SK-N-SH treated with all-trans-retinoic acid at 6 μM for 48 hours (cell line): ENCODE data around the gene RBP2.

Source experiments
- ATAC-seq: fragments of 200-7000 bp; cut with Tn5 transposase; 3 replicates; pipeline ENCODE4 v1.9.1; 2020; ENCODE audit warnings: mild to moderate bottlenecking, moderate library complexity
- ARNTL ChIP-seq: fragments of 450-650 bp; formaldehyde crosslinking; IDR thresholded peaks from 2 replicates; pipeline ENCODE4 v1.5.0; 2020; ENCODE audit warnings: low read depth, mild to moderate bottlenecking, moderate library complexity, borderline replicate concordance
- CSDC2 ChIP-seq: fragments of 250-450 bp; sonication (Bioruptor Pico); IDR thresholded peaks from 2 replicates; pipeline ENCODE4 v1.5.0; 2020; ENCODE audit warnings: mild to moderate bottlenecking, moderate library complexity
- ESRRG ChIP-seq: fragments of 250-450 bp; sonication (Bioruptor Pico); IDR thresholded peaks from 2 replicates; pipeline ENCODE4 v1.6.1; 2021; ENCODE audit warnings: mild to moderate bottlenecking
- GLIS3 ChIP-seq: fragments of 250-450 bp; sonication (Bioruptor Pico); IDR thresholded peaks from 2 replicates; pipeline ENCODE4 v1.5.0; 2020; ENCODE audit warnings: mild to moderate bottlenecking, moderate library complexity
- ISL1 ChIP-seq: fragments of 250-450 bp; sonication (Bioruptor Pico); IDR thresholded peaks from 2 replicates; pipeline ENCODE4 v2.1.2; 2022; ENCODE audit warnings: mild to moderate bottlenecking, moderate library complexity
- RARB ChIP-seq: fragments of 250-450 bp; sonication (Bioruptor Pico); IDR thresholded peaks from 2 replicates; pipeline ENCODE4 v1.8.0; 2021; ENCODE audit warnings: mild to moderate bottlenecking, moderate library complexity
- SNAI2 ChIP-seq: fragments of 250-450 bp; sonication (Bioruptor Pico); IDR thresholded peaks from 2 replicates; pipeline ENCODE4 v1.5.0; 2020; ENCODE audit warnings: mild to moderate bottlenecking, moderate library complexity
- TCF4 ChIP-seq: fragments of 250-450 bp; sonication (Bioruptor Pico); IDR thresholded peaks from 2 replicates; pipeline ENCODE4 v1.8.0; 2021; ENCODE audit warnings: mild to moderate bottlenecking, moderate library complexity, borderline replicate concordance
- TOX ChIP-seq: fragments of 250-450 bp; sonication (Bioruptor Pico); IDR thresholded peaks from 2 replicates; pipeline ENCODE4 v1.8.0; 2021; ENCODE audit warnings: mild to moderate bottlenecking, moderate library complexity, borderline replicate concordance
- ZFP3 ChIP-seq: fragments of 250-450 bp; sonication (Bioruptor Pico); IDR thresholded peaks from 2 replicates; pipeline ENCODE4 v1.5.0; 2020; ENCODE audit warnings: mild to moderate bottlenecking, moderate library complexity
- ZNF70 ChIP-seq: fragments of 450-650 bp; formaldehyde crosslinking; IDR thresholded peaks from 2 replicates; pipeline ENCODE4 v1.5.0; 2020; ENCODE audit warnings: mild to moderate bottlenecking, moderate library complexity
- ZNF8 ChIP-seq: fragments of 450-650 bp; formaldehyde crosslinking; IDR thresholded peaks from 2 replicates; pipeline ENCODE4 v1.5.0; 2020; ENCODE audit warnings: mild to moderate bottlenecking, moderate library complexity
- TF ChIP-seq, protein P1 (sequence below): fragments of 250-450 bp; sonication (Bioruptor Pico); IDR thresholded peaks from 2 replicates; pipeline ENCODE4 v1.8.0; 2021; ENCODE audit warnings: low read depth, mild to moderate bottlenecking, moderate library complexity, borderline replicate concordance
- TF ChIP-seq, protein P2 (sequence below): fragments of 250-450 bp; sonication (Bioruptor Pico); IDR thresholded peaks from 2 replicates; pipeline ENCODE4 v1.5.0; 2020; ENCODE audit warnings: mild to moderate bottlenecking, moderate library complexity
- TF ChIP-seq, protein P3 (sequence below): fragments of 250-450 bp; sonication (Bioruptor Pico); IDR thresholded peaks from 2 replicates; pipeline ENCODE4 v1.8.0; 2020; ENCODE audit warnings: mild to moderate bottlenecking, moderate library complexity, borderline replicate concordance
- TF ChIP-seq, protein P4 (sequence below): fragments of 250-450 bp; sonication (Bioruptor Pico); IDR thresholded peaks from 2 replicates; pipeline ENCODE4 v1.5.1; 2020; ENCODE audit warnings: low read depth, mild to moderate bottlenecking, moderate library complexity
- TF ChIP-seq, protein P5 (sequence below): fragments of 250-450 bp; sonication (Bioruptor Pico); IDR thresholded peaks from 2 replicates; pipeline ENCODE4 v1.5.1; 2021; ENCODE audit warnings: mild to moderate bottlenecking, moderate library complexity

Gene RBP2

DNA sequence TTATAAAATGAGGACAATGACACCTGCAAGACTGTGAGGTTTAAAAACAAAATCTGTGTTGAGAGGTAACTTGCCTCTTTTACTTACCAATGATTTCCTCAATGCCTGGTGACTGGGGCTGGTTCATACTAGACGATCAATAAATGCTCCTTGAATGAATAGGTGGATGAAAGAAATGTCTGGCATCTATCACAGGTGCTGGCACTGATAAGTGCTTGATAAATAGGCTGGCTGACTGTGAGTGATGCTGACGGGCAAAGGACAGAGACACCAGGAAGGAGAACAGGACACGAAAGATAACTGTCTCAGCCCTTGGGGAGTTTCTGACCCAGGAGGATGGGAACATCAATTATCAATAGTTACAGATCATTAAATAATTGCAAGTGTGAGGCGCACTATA, 31.9 kb downstream of the RBP2 start:
- TF ChIP-seq GLIS3 (CRISPR knock-in tag): no peak
- ATAC-seq: no peak

DNA sequence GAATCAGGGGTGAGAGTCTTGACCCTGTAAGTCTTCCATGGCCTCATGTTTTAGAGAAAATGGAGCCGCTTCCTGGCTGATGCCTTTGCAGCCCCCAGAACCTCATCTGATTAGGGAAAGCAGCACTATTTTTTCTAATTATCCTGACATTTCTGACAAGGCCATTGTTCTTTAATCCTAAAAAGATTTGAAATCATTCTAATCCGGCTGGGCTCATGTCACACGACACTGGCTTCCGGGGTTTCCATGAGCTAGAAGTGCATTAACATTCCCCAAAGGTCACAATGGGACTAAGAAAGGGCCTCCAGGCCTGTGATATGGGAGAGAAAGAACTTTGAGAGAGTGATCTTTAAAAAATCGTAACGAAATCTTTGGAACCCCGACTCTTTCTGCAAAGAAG, 33.1 kb downstream of the RBP2 start:
- ATAC-seq: no peak
- TF ChIP-seq, protein P1, sequence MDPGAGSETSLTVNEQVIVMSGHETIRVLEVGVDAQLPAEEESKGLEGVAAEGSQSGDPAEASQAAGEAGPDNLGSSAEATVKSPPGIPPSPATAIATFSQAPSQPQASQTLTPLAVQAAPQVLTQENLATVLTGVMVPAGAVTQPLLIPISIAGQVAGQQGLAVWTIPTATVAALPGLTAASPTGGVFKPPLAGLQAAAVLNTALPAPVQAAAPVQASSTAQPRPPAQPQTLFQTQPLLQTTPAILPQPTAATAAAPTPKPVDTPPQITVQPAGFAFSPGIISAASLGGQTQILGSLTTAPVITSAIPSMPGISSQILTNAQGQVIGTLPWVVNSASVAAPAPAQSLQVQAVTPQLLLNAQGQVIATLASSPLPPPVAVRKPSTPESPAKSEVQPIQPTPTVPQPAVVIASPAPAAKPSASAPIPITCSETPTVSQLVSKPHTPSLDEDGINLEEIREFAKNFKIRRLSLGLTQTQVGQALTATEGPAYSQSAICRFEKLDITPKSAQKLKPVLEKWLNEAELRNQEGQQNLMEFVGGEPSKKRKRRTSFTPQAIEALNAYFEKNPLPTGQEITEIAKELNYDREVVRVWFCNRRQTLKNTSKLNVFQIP (CRISPR knock-in tag): no peak
- no peak for TF ChIP-seq RARB (CRISPR knock-in tag)
- TF ChIP-seq ZNF70 (CRISPR knock-in tag): no peak
- TF ChIP-seq, protein P2, sequence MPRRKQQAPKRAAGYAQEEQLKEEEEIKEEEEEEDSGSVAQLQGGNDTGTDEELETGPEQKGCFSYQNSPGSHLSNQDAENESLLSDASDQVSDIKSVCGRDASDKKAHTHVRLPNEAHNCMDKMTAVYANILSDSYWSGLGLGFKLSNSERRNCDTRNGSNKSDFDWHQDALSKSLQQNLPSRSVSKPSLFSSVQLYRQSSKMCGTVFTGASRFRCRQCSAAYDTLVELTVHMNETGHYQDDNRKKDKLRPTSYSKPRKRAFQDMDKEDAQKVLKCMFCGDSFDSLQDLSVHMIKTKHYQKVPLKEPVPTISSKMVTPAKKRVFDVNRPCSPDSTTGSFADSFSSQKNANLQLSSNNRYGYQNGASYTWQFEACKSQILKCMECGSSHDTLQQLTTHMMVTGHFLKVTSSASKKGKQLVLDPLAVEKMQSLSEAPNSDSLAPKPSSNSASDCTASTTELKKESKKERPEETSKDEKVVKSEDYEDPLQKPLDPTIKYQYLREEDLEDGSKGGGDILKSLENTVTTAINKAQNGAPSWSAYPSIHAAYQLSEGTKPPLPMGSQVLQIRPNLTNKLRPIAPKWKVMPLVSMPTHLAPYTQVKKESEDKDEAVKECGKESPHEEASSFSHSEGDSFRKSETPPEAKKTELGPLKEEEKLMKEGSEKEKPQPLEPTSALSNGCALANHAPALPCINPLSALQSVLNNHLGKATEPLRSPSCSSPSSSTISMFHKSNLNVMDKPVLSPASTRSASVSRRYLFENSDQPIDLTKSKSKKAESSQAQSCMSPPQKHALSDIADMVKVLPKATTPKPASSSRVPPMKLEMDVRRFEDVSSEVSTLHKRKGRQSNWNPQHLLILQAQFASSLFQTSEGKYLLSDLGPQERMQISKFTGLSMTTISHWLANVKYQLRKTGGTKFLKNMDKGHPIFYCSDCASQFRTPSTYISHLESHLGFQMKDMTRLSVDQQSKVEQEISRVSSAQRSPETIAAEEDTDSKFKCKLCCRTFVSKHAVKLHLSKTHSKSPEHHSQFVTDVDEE (CRISPR knock-in tag): no peak
- TF ChIP-seq TOX (CRISPR knock-in tag): no peak
- no peak for TF ChIP-seq ESRRG (CRISPR knock-in tag)
- TF ChIP-seq ISL1: no peak
- TF ChIP-seq, protein P3, sequence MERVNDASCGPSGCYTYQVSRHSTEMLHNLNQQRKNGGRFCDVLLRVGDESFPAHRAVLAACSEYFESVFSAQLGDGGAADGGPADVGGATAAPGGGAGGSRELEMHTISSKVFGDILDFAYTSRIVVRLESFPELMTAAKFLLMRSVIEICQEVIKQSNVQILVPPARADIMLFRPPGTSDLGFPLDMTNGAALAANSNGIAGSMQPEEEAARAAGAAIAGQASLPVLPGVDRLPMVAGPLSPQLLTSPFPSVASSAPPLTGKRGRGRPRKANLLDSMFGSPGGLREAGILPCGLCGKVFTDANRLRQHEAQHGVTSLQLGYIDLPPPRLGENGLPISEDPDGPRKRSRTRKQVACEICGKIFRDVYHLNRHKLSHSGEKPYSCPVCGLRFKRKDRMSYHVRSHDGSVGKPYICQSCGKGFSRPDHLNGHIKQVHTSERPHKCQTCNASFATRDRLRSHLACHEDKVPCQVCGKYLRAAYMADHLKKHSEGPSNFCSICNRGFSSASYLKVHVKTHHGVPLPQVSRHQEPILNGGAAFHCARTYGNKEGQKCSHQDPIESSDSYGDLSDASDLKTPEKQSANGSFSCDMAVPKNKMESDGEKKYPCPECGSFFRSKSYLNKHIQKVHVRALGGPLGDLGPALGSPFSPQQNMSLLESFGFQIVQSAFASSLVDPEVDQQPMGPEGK (CRISPR knock-in tag): no peak
- no peak for TF ChIP-seq ARNTL (CRISPR knock-in tag)
- TF ChIP-seq, protein P4, sequence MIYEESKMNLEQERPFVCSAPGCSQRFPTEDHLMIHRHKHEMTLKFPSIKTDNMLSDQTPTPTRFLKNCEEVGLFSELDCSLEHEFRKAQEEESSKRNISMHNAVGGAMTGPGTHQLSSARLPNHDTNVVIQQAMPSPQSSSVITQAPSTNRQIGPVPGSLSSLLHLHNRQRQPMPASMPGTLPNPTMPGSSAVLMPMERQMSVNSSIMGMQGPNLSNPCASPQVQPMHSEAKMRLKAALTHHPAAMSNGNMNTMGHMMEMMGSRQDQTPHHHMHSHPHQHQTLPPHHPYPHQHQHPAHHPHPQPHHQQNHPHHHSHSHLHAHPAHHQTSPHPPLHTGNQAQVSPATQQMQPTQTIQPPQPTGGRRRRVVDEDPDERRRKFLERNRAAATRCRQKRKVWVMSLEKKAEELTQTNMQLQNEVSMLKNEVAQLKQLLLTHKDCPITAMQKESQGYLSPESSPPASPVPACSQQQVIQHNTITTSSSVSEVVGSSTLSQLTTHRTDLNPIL (CRISPR knock-in tag): no peak
- no peak for TF ChIP-seq CSDC2 (CRISPR knock-in tag)
- no peak for TF ChIP-seq ZFP3

DNA sequence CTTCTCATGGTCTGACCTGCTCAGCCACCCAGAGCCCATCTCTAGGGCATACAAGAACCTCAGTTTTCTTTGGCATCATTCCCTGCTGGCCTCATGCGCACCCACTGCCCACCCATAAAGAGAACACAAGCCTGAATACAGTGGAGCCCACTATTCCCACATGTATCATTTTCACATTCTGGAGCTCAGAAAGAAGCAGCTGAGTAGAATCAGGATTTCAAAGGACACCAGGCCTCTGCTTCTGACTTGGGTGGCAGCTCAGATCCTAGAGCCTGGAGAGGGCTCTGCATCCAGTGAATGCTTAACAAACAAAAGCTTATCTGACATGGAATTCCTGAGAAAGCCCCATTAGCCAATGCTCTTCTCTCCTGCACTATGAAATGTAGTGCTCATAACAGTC, 34.7 kb downstream of the RBP2 start:
- TF ChIP-seq, protein P2 (CRISPR knock-in tag): no peak
- TF ChIP-seq ZNF70 (CRISPR knock-in tag) (no peak), ZFP3 (no peak), SNAI2 (no peak), ARNTL (CRISPR knock-in tag) (no peak), RARB (CRISPR knock-in tag) (no peak), TCF4 (CRISPR knock-in tag) (no peak)
- no peak for ATAC-seq

DNA sequence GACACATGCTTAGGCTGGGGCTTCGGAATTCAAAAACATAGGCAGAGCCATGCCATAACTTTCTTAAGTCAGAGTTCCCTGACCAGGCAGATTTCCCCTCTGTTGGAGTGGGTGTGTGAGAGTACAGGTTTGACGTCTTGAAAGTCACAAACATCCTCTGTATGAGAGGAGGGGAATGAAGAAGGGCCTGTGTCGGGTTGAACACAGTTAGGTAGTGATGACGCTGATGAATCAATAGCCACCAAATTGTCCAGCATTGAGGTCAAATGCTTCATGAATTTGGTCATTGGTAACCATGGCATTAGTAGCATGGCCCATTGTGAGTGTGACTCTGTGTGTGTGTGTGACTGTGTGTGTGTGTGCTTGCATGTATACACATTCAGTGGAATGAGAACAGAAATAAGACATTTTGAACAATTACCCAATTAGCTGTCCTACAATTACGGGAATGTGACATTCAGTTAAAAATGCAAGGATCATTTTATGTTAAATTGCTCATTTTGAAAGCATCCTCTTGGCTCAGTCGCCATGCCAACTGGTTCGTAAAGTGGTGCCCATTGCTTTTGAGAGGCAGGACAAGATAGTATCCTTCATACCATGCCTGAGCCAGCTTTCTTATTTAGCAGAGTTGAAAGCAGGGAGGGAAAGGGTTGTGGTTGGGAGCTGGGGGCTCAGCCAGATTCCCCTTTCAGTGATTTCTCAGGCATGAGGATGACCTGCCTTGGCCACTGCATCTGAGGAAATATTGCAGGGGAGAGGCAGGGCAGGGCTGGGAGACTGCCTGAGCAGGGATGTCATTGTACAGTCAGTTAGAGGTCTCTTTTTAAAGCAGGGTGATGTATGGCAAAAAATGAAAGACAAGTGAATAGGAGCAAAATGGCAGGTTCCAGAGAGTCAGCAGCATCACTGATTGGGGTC, 35.4 kb downstream of the RBP2 start:
- ATAC-seq: no peak
- no peak for TF ChIP-seq TCF4 (CRISPR knock-in tag)
- TF ChIP-seq RARB (CRISPR knock-in tag): no peak
- TF ChIP-seq ZFP3: no peak
- no peak for TF ChIP-seq ZNF8 (CRISPR knock-in tag)
- TF ChIP-seq, protein P3 (CRISPR knock-in tag): no peak
- TF ChIP-seq ISL1: no peak
- TF ChIP-seq, protein P5, sequence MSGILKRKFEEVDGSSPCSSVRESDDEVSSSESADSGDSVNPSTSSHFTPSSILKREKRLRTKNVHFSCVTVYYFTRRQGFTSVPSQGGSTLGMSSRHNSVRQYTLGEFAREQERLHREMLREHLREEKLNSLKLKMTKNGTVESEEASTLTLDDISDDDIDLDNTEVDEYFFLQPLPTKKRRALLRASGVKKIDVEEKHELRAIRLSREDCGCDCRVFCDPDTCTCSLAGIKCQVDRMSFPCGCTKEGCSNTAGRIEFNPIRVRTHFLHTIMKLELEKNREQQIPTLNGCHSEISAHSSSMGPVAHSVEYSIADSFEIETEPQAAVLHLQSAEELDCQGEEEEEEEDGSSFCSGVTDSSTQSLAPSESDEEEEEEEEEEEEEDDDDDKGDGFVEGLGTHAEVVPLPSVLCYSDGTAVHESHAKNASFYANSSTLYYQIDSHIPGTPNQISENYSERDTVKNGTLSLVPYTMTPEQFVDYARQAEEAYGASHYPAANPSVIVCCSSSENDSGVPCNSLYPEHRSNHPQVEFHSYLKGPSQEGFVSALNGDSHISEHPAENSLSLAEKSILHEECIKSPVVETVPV: no peak
- TF ChIP-seq, protein P4 (CRISPR knock-in tag): no peak
- no peak for TF ChIP-seq SNAI2
- no peak for TF ChIP-seq ESRRG (CRISPR knock-in tag)
- TF ChIP-seq ARNTL (CRISPR knock-in tag): no peak
